NCI-H526 treated with DMSO at 0.1 percent for 48 hours (cell line): Measurements from ENCODE around the gene ATP4A.
"Not testable (repeated sequence)": the region's sequence is repeated elsewhere in the genome, so short reads cannot be mapped to it uniquely, and the experiment has no call there.

Source experiments
- DNase-seq: peaks from one replicate; lab custom pipeline; 2025; lab: John Stamatoyannopoulos, UW

ATP4A gene

DNA sequence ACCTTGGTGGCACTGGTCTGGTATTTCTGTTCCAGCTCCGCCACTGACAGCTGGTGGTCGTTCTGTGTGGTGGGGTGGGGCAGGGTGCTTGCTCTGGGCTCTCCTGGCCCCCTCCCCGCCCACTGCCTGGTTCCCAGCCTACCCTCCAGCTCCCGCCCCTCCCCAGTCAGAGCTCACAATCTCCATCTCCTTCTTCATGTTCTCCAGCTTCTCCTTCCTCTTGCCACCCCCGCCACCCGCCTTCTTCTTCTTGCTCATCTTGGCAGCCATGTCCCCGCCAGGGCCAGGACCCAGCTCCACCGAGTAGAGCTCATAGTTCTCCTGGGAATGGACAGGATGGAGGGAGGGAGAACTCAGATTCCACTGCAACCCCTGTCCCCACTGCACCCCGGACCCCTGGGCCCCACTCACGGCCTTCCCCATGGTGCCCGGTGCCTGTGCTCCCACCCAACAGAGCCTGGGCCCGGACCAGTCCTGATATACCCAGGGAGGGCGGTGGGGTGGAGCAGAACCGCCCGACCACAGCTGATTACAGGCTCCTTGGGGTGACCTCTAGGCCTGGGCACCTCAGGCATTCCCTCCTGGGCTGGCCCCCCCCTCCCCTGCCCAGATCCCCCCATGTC is at the start of gene ATP4A:
Gene ATP4A (minus strand): TSS at position 452 of the 623 bp plus-strand sequence. CDS start 29 bp downstream, at position 423.
- no peak for DNase-seq

GRCh38 chr19:35612559-35613321 is 49.3 kb upstream of the ATP4A start, which contains the start of gene HAUS5:
Gene HAUS5 (plus strand): TSS chr19:35612735. CDS start chr19:35612795, 60 bp downstream.
- peak; percentile 94 for DNase-seq

DNA sequence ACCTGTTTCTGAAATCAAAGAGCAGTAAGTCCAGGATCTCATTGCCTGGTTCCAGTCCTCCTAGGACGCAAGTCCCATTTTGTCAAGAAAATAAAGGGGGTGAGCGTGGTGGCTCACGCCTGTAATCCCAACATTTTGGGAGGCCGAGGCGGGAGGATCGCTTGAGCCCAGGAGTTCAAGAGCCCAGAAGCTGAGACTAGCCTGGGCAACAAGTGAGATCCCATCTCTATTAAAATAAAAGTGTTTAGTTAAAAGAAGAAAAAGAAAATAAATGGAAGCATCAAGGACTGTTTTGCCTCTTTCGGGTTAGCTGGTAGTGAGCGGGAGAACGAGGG is 48.7 kb upstream of the ATP4A start:
- no peak for DNase-seq

DNA sequence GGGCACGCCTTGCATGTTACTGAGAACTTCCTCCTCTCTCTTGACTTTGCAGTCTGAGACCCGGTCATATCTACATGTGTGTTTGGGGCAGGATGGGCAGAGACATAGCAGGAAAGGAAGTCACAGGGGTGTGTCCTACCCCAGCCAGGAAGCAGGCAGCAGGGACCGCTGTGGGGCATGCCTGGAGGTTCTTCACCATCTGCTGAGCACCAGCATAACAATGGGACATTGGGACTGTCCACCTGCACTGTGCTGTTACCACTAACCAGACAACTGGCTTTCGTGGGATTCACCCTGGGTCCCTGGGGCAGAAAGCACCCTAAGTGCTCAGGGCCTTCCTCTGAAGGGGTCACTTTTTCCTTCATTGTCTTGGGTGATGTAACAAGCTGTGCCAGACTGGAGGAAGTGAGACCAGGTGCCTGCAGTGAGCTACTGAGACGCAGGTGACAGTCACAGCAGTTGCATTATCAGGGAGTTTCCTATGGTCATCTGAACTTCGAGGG is 46.4 kb upstream of the ATP4A start:
- no peak for DNase-seq

DNA sequence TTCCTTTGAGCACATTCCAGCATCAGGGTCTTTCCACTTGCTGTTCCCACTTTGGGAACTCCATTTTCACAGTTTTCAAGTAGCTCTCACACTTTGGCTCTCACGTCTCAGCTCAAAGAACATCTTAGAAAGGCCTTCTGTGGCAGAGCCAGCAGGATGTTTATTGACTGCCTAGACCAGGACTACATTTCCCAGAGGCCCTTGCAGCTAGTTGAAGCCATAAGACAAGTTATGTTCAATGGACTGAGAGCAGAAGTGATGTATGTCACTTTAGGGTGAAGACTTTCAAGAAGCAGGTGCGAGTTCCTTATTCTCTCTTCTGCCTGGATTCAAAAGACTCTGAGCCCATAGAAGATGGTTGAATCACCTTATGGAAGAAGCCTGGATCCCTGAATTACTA is 44.8 kb upstream of the ATP4A start:
- DNase-seq = no peak

- no peak for DNase-seq
Measured at GRCh38 chr19:35607661-35608060, 44.2 kb upstream of the ATP4A start.

GRCh38 chr19:35607170-35607569 is 43.7 kb upstream of the ATP4A start:
- not testable (repeated sequence) for DNase-seq

DNA sequence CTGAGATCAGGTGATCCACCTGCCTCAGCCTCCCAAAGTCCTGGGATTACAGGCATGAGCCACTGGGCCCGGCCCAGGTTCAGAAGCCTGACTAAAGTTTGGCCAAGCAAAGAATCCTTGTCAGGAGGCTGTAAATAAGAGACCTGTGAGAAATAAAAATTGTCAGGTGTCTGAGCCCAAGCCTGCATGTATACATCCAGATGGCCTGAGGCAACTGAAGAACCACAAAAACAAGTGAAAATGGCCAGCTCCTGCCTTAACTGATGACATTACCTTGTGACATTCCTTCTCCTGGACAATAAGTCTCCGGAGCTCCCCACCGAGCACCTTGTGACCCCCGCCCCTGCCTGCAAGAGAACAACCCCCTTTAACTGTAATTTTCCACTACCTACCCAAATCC is 41.0 kb upstream of the ATP4A start:
- DNase-seq = not testable (repeated sequence)

DNA sequence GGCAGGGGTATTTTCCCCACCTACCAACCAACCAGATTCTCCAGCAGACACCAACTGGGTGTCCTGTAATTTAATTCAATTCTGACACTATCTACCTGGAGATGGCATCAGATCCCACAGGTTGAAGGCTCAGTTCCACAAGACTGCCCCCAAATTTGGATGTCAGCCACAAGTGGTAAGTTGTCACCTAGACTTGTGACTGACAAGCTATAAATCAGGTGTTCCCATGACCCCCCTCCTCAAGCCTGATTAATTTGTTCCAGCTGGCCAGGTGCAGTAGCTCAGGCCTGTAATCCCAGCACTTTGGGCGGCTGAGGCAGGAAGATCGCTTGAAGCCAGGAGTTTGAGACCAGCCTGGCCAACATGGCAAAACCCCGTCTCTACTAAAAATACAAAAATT is 38.5 kb upstream of the ATP4A start:
- no peak for DNase-seq

DNA sequence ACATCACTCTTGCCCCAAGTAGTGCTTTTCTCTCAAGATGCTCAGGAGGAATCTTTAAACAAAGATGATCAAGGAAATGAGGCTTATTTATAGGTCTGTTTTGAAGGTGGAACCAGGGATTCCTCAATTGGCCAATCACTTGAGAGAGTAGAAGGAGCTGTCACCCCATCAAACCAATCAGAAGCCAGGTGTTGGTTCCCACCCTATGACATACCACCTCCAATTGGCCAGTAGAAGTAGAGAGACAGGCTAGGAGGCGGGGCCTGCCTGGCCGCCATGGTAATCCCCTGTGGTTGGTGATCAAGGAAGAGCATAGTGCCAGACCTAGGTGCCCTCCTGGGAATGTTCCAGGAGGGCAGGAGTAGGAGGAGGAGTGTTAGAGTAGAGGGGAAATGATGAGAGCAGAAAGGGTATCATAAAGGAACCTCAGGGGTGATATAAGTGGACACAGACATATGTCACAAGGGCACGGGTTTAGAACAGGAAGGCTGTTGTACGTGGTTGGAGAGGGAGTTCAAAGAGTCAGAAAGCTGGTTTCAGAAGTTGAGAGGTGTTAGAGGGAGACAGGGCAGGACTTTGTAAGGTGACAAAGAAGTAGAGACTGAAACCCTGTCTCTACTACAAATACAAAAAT is 33.0 kb upstream of the ATP4A start:
- DNase-seq = no peak

- DNase-seq = no peak
Measured at GRCh38 chr19:35595928-35596327, 32.5 kb upstream of the ATP4A start.

DNA sequence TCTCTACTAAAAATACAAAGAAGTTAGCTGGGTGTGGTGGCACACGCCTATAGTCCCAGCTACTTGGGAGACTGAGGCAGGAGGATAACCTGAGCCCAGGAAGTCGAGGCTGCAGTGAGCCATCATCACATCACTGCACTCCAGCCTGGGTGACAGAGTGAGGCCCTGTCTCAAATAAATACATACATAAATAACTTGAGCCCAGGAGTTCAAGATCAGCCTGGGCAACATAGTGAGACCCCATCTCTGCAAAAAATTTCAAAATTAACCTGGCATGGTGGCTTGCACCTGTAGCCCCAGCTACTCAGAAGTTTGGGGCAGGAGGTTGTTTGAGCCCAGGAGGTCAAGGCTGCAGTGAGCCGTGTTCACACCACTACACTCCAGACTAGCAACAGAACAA is 31.6 kb upstream of the ATP4A start:
- DNase-seq = not testable (repeated sequence)

DNA sequence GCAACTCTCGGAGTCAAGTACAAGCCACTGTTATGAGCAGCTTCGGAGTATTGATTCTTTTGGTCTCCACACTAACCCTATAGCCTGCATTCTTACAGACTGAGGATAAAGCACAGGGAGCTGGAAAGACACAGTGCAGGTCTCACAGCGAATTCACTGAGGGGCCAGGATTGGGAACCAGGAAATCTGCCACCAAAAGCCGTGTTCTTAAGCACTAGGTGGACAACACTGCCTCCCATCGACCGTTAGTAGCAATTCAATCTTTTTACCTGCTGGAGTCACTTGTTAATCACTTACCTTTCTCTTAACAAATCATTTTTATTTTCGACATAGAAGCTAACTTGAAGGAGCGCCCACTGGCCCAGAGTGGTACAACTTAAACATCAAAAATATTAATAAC is 28.8 kb upstream of the ATP4A start:
- peak; percentile 56 for DNase-seq

- DNase-seq = no peak
Measured at GRCh38 chr19:35590875-35591274, 27.4 kb upstream of the ATP4A start.

DNA sequence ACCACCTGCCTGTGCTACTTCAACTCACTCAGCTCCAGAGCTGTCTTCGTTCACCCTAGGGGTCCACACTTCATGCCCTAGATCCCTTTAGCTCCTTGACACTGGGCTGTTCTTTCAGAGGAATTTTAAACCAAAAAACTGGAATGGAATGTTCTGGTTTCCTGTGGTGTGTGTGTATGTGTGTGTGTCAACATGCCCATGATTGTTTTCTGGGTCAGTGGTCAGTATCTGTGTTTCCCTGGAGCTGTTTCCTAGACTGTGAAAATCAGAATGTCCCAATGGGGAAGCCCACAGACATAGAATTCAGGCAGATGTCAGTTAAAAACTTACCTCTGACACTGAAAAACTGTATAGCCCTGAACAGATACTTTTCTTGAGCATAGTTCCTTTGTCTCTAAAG is 23.9 kb upstream of the ATP4A start:
- no peak for DNase-seq

- DNase-seq = no peak
Measured at GRCh38 chr19:35585848-35586247, 22.4 kb upstream of the ATP4A start, which contains the start of gene PMIS2. Gene PMIS2 (plus strand): TSS chr19:35586173. CDS start chr19:35586260, 87 bp downstream.

- no peak for DNase-seq
Measured at GRCh38 chr19:35582760-35583159, 19.3 kb upstream of the ATP4A start.

DNA sequence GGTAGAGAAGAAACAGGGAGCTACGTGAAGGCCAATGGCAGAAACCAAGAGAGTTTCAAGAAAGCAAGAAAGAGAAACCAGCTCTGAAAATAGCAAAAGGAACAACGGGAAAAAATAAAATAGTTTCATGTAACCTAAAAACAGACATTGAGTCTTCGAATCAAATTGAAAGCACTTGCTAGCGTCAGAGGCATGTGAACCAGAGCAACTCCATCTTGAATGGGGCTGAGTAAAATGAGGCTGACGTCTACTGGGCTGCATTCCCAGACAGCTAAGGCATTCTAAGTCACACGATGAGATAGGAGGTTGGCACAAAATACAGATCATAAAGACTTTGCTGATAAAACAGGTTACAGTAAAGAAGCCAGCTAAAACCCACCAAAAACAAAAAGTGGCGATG is 15.2 kb upstream of the ATP4A start:
- DNase-seq = no peak

GRCh38 chr19:35577918-35578317 is 14.5 kb upstream of the ATP4A start:
- no peak for DNase-seq

GRCh38 chr19:35571406-35571965 is 8.0 kb upstream of the ATP4A start:
- DNase-seq = no peak

DNA sequence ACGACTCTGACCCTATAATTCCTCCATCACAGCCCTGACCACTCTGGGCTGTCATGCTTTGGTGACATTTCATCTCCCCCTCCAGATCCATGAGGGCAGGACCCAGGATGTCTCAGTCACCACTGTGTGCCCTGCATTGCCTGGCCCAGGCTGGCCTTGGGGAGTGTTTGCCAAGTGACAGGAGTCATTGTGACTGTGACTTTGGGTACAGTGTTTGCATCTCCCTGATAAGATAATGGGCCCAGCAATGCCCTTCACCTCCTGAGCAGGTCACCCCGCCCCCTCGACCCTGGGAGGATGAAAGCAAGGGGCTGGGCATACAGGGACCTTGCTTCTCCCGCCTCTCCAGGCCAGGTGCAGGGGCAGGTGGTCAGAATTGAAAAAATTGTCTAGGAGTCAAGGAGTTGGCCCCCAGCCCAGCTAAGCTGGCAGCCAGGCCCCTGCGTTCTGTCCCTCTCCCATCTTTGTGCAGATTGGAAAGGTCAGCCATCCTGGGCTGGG is 5.9 kb upstream of the ATP4A start:
- no peak for DNase-seq

GRCh38 chr19:35566738-35567137 is 3.3 kb upstream of the ATP4A start:
- no peak for DNase-seq
